NCI-H1930 (cell line): ENCODE results near the gene SYT17.

Experiments used
- DNase-seq, 2 experiments: peaks; one replicate each; lab custom pipeline; 2025; lab: John Stamatoyannopoulos, UW

Gene SYT17

DNA sequence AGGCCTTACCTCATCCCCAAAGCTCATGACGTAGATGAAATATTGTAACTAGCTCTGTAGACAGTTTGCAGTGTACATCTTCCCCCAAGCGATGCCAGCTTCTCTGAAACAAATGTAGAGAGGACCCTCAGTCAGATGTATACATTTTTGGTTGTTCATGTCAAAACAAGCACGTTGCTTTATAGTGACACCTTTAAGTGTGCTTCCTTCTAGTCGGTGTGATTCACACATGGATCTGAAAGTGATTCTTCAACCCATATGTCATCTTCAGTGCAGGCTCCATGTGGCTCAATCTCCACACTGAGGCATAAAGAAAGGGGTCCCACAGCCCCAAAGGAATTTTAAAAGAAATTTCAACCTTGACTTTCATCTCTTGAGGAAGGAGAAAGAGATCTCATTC lies 86.6 kb downstream of the SYT17 start:
- no peak for DNase-seq

DNA sequence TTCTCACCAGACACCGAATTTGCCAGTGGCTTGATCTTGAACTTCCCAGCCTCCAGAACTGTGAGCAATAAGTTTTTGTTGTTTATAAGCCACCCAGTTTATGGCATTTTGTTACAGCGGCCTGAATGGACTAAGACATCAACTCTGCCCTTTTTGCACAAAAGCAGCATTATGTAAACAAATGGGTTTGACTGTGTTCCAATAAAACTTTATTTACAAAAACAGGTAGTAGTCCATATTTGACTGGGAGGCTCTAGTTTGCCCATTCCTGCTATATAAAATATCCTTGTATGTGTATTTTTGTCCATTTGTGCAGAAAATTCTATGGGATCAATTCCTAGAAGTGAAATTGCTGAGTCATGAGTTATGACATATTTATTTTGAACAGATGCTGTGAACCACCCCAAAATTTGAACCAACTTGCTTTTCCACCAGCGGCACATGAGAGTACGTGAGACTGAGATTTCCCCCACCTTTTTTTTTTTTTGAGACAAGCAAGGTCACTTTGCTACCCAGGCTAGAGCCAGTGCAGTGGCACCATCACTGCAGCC lies 96.2 kb downstream of the SYT17 start:
- DNase-seq = no peak

- DNase-seq = no peak
Measured at GRCh38 chr16:19265380-19265930, 97.4 kb downstream of the SYT17 start.

DNA sequence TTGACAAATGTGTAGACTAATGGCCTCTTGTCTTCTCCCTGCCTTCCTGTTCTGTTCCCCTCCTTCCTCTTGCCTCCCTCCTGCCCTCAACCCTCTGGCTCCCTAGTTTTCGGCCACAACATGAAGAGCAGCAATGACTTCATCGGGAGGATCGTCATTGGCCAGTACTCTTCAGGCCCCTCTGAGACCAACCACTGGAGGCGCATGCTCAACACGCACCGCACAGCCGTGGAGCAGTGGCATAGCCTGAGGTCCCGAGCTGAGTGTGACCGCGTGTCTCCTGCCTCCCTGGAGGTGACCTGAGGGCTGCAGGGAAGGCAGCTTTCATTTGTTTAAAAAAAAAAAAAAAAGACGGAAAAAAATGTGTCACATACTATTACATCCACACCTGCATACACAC lies 98.7 kb downstream of the SYT17 start:
- no peak for DNase-seq

- DNase-seq = no peak
Measured at GRCh38 chr16:19269098-19269497, 101.1 kb downstream of the SYT17 start.

GRCh38 chr16:19274165-19274797 lies 106.2 kb downstream of the SYT17 start:
- no peak for DNase-seq

DNA sequence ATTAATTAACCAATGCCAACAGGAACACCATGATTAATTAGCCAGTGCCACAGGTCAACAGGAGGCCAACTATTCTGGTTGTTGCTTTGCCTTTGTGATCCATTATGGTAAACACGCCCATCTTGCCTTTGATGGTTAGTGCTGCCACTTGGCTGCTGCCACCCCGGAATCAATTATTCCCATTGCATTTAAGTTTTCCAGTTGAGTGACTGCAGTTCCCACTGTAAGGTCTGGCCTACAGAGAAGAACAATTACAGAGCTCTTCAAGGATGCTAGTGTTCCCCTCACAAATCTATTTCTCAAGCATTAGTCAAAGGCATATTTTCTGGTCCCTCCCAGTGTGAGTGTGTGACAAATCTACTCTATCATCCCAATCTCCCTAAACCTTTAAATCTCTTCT lies 110.4 kb downstream of the SYT17 start:
- no peak for DNase-seq

DNA sequence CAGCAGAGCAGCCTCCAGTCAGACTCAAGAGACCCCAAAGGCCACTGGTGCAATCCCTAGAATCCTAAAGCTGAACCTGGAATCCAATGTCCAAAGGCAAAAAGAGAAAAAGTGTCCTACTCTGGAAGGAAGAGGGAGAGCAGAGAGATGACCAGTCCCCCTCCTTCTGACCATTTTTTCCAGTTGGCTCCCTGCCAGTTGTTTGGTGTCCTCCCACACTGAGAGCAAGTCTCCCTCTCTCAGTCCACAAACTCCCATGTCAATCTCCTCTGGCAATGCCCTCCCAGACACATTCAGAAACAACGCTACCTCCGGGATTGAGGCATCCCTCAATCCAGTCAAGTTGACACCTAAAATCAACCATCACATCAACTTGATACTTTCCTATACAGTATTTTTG lies 113.2 kb downstream of the SYT17 start:
- no peak for DNase-seq

GRCh38 chr16:19282101-19282500 lies 114.1 kb downstream of the SYT17 start:
- DNase-seq = no peak

GRCh38 chr16:19283637-19284036 lies 115.6 kb downstream of the SYT17 start:
- DNase-seq = no peak

GRCh38 chr16:19284207-19284606 lies 116.2 kb downstream of the SYT17 start:
- DNase-seq = no peak

DNA sequence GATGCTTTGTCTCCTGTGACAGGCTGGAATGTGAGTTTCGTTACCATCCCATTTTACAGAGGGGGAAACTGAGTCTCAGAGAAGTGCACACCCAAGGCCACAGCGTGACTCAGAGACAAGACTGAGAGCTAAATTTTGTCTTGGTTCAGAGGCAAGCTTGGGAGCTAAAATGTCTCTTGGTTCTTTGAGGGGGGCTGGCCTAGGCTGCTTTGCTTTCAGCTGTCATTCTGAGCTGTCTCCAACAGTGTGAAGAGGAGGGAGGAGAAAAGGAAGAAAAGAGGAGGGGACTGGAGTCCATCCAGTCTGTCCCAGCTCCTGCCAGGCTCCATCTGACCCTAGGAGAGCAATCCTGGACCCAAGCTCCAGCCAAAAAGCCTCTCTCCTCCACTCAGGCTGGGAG lies 117.4 kb downstream of the SYT17 start, which contains the start of gene CLEC19A:
Gene CLEC19A, plus strand, starts transcription at position 301 of the 400 bp plus-strand sequence. CDS start 121 bp downstream, outside the sequence.
- DNase-seq = no peak

DNA sequence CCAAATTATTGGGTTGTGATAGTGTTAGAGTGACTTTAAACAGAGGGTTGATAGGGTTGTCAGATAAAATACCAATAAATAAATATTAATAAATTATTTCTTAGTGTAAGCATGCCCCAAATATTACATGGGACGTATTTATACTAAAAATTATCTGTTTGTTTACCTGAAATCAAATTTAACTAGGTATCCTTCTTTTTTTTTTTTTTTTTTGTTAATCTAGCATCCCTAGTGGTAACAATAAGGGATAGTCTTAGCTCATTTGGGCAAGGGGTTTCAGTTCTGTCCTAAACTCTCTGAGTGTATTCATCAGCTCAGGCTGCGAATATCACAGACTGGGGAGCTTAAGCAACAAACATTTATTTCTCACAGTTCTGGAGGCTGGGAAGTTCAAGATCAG lies 118.8 kb downstream of the SYT17 start:
- no peak for DNase-seq

DNA sequence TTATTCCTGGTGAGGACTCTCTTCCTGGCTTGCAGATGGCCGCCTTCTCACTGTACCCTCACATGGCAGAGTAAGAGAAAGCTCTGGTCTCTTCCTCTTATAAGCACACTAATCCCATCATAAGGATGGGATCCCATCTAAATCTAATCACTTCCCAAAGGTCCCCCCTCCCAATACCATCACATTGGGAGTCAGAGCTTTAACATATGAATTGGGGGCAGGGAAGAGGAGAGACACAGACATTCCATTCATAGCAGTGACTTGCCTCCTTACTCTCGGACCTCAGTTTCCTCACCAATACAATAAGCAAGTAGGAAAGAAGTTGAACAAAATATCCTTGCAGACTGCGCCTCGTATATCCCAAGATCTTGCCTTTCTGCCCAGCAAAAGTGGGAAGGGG lies 119.2 kb downstream of the SYT17 start:
- DNase-seq = no peak

GRCh38 chr16:19288872-19289799 lies 121.1 kb downstream of the SYT17 start:
- DNase-seq = no peak

DNA sequence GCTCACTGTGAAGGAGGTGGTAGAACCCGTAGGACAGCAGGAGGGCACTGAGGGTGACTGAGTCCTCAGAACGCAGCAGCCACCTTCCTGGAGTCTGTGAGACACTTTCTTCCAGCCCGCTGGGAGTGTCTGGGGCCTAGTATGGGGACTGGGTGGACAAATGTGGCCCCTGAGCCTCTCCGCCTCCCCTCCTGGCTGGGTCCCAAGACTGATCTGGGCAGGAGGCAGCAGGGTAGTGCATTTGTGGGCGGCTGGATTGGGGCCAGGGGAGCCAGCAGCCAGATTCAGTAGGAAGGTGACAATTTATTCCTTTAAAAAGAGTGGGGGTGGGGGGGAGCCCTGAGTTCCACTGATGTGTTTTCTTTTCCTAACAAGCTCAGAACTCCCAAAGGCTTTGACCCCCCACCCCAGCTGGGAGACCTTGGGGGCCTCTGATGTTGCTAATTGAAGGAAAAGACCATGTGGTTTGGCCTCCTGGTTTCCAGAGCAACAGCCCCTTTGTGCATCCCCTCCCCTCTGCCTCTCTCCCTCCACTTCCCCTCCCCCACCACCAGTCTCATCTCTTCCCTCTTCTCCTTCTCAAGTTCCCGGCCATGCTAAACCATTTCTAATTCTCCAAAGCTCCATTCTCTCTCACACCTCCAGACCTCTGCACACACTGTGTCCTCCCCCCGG lies 121.9 kb downstream of the SYT17 start:
- no peak for DNase-seq

DNA sequence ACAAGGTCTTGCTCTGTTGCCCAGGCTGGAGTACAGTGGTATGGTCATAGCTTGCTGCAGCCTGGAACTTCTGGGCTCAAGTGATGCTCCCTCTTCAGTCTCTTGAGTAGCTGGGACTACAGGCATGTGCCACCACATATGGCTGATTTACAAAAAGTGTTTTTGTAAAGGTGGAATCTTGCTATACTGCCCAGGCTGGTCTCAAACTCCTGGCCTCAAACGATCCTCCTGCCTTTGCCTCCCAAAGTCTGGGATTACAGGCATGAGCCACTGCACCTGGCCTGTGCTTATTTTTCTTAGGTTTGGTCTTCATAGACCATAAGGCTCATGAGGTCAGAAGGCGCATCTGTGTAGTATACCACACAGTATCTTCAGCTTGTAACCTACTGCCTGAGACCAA lies 122.8 kb downstream of the SYT17 start:
- no peak for DNase-seq

DNA sequence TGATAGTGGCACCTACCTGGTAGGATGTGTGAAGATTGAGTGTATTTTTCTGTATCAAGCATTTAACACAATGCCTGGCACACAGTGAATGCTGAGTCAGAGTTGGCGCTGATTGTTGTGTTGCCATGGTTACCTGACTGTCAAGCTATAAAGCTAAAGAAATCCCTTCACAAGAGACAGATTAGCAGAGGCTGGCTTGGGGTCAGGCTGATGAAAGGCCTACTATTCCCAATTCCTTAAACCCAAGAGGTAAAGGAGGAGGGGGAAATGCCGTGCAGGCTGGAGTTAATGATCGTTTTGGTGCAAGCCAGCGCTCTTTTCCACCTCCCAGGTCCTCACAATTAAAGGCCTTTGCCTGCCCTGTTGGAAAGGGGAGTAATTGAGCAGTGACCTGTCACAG lies 123.4 kb downstream of the SYT17 start:
- DNase-seq = no peak

DNA sequence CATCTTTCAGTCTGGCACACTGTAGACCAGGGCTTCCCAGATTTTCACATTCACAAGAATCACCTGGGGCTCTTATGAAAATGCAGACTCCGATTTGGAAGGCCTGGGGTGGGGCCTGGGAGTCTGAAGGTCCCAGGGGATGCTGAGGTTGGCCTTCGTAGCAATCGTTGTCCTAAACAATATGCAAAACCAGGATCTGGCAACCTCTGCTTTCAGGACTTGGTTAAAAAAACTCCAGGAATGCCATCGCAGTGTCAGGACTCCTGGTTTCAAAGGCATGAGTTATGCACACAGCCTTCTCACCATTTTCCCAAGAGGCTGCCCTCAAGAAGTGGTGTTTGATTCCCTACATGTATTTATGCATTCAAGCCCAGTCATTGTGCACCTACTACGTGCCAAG lies 124.1 kb downstream of the SYT17 start:
- no peak for DNase-seq

DNA sequence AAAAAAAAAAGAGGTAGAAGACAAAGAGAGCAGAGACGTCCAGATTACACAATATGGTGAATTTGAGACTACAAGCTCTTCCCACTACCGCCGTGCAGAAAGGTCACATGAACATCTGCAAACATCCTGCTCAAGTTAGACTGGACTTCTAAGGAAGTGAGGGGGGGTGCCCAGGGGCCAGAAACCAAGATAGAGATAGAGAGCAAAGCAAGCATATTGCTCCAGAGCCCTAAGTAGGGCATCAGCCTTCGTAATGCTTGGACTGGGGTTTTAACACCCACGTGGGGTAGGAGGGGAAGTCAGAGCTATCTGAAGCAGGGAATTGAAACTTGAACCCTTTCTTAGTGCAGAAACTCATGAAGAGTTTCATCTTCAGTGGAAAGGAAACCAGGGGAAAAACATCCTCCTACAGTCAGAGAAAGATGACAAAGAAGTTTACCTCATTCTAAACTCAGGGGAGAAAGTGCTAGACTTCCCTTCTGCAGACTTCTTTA lies 126.2 kb downstream of the SYT17 start:
- DNase-seq = no peak

- DNase-seq = no peak
Measured at GRCh38 chr16:19295393-19295792, 127.4 kb downstream of the SYT17 start.

GRCh38 chr16:19297454-19297853 lies 129.4 kb downstream of the SYT17 start:
- no peak for DNase-seq
